Sigmoid colon (tissue), 7 donors: Measurements from ENCODE around the gene IL1RAPL1. TPM values are rescaled to one million over a fixed set of nuclear protein-coding genes. Genes with fewer than 3 reads are reported as not detected.

Experiments used
- DNase-seq: peaks from one replicate; pipeline ENCODE4 v3.0.0-alpha.2; 2019
- H3K27ac ChIP-seq, 4 donors: fragments of 200-600 bp; sonication (generic); one replicate each; pipeline ENCODE4 v1.5.1; 2016 to 2019; ENCODE audit warnings: mild to moderate bottlenecking in 1 of 4
- H3K27me3 ChIP-seq, 3 donors: fragments of 200-600 bp; sonication (generic); one replicate each; pipeline ENCODE4 v1.5.1; 2019; ENCODE audit warnings: mild to moderate bottlenecking in 1 of 3
- H3K36me3 ChIP-seq, 4 donors: fragments of 200-600 bp; sonication (generic); one replicate each; pipeline ENCODE4 v1.5.1; 2016 to 2019
- H3K4me1 ChIP-seq, 4 donors: fragments of 200-600 bp; sonication (generic); one replicate each; pipeline ENCODE4 v1.5.1; 2017 to 2019
- H3K4me3 ChIP-seq, 4 donors: fragments of 200-600 bp; sonication (generic); one replicate each; pipeline ENCODE4 v1.5.1; 2017 to 2019; ENCODE audit warnings: mild to moderate bottlenecking in 2 of 4, moderate library complexity in 1 of 4
- H3K9me3 ChIP-seq, 4 donors: fragments of 200-600 bp in 3 of 4; sonication (generic) in 3 of 4; one replicate each; pipeline versions ENCODE4 v1.5.1 to v1.6.1; 2013 to 2019
- EP300 ChIP-seq, 4 donors: sonication (generic); formaldehyde crosslinking; IDR thresholded peaks; one replicate each; pipeline ENCODE4 v1.6.1; 2017; ENCODE audit warnings: antibody characterized with exemption in 4 of 4
- POLR2A ChIP-seq, 2 donors: fragments of 450-650 bp; IDR thresholded peaks; one replicate each; pipeline ENCODE4 v1.6.1; 2016; ENCODE audit warnings: antibody characterized with exemption in 2 of 2, mild to moderate bottlenecking in 2 of 2, moderate library complexity in 2 of 2
- POLR2AphosphoS5 ChIP-seq, 4 donors: sonication (generic); formaldehyde crosslinking; IDR thresholded peaks; one replicate each; pipeline ENCODE4 v1.6.1; 2017; ENCODE audit warnings: antibody characterized with exemption in 4 of 4
- WGBS, 2 donors: extraction: QIAGEN DNeasy Blood & Tissue Kit; methylation state at CpG; one replicate each; pipeline ENCODE4 v1.1.7; 2013; 5-methylcytosine and 5-hydroxymethylcytosine counted together
- intact Hi-C: fragments of 100-400 bp; cut with DNase I; formaldehyde crosslinking; loops from one replicate; pipeline ENCODE4 v1.15.1; 2023
- polyA plus RNA-seq, 3 donors: library from polyadenylated mRNA; stranded (reverse); fragments of 200-250 nt; gene quantifications; one replicate each; pipeline ENCODE4 v1.2.3, GENCODE V29; 2013
- total RNA-seq, 4 donors: library from RNA; depleted of rRNA; stranded (reverse); fragments of >200 nt; gene quantifications; one replicate each; pipeline ENCODE4 v1.1.0, GENCODE V29; 2016
- TF ChIP-seq, protein P1 (sequence below), 4 experiments: fragments of 450-650 bp in 3 of 4; fragments of 200-600 bp in 1 of 4; IDR thresholded peaks; one replicate each; pipeline ENCODE4 v1.5.1; 2016 to 2019; ENCODE audit warnings: antibody characterized with exemption in 4 of 4, mild to moderate bottlenecking in 3 of 4, moderate library complexity in 2 of 4
- donor health status: healthy with polysubstance abuse.
- donor health status: Bipolar disorder and iron deficiency.
- donor health status: healthy.

IL1RAPL1 gene
- total and polyA plus RNA-seq, 7 donors: 0.07 to 2.5 (median 1.2) TPM; not detected in 2

- H3K9me3 ChIP-seq: no peaks in the 10 kb centered on the region
- intact Hi-C loops: no loop called here
- no peak overlapping the region for H3K4me3 ChIP-seq
- TF ChIP-seq, protein P1, sequence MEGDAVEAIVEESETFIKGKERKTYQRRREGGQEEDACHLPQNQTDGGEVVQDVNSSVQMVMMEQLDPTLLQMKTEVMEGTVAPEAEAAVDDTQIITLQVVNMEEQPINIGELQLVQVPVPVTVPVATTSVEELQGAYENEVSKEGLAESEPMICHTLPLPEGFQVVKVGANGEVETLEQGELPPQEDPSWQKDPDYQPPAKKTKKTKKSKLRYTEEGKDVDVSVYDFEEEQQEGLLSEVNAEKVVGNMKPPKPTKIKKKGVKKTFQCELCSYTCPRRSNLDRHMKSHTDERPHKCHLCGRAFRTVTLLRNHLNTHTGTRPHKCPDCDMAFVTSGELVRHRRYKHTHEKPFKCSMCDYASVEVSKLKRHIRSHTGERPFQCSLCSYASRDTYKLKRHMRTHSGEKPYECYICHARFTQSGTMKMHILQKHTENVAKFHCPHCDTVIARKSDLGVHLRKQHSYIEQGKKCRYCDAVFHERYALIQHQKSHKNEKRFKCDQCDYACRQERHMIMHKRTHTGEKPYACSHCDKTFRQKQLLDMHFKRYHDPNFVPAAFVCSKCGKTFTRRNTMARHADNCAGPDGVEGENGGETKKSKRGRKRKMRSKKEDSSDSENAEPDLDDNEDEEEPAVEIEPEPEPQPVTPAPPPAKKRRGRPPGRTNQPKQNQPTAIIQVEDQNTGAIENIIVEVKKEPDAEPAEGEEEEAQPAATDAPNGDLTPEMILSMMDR (IDR thresholded peaks at IDR 0.05): no peak
- TF ChIP-seq POLR2A (IDR thresholded peaks at IDR 0.05): no peak
- no peak for TF ChIP-seq POLR2AphosphoS5 (IDR thresholded peaks at IDR 0.05)
- TF ChIP-seq EP300 (IDR thresholded peaks at IDR 0.05): no peak
- no peak for DNase-seq
- WGBS, 2 donors: 90 to 93% methylated on average over 13 of the region's 13 CpGs
- no peaks in the 10 kb centered on the region for H3K4me1 ChIP-seq
- H3K36me3 ChIP-seq: no peaks in the 10 kb centered on the region
- H3K27me3 ChIP-seq: no peaks in the 10 kb centered on the region
- H3K27ac ChIP-seq: no peak overlapping the region
Observed at GRCh38 chrX:28668303-28668702, 81.1 kb downstream of the IL1RAPL1 start.

DNA sequence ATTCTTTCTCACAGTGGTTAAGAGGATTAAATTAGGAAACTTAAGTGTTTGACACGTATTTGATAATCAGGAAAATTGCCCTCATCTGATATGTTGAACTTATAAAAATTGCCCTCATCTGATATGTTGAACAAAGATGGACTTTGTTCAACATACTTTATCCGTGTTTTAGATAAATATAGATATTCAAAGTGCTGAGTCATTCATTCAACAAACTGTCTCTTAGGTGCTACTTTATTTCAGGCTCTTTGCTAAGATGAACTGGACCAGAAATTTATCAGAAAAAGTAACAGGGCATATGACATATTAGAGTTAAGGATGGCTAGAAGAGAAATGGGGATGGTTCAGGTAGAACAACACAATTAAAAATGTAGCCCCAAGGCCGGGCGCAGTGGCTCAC, 81.7 kb downstream of the IL1RAPL1 start:
- TF ChIP-seq POLR2AphosphoS5 (IDR thresholded peaks at IDR 0.05) (no peak), EP300 (IDR thresholded peaks at IDR 0.05) (no peak), POLR2A (IDR thresholded peaks at IDR 0.05) (no peak)
- TF ChIP-seq, protein P1 (IDR thresholded peaks at IDR 0.05): no peak
- Histone ChIP-seq H3K4me3 (no peak overlapping the region), H3K4me1 (no peaks in the 10 kb centered on the region)

DNA sequence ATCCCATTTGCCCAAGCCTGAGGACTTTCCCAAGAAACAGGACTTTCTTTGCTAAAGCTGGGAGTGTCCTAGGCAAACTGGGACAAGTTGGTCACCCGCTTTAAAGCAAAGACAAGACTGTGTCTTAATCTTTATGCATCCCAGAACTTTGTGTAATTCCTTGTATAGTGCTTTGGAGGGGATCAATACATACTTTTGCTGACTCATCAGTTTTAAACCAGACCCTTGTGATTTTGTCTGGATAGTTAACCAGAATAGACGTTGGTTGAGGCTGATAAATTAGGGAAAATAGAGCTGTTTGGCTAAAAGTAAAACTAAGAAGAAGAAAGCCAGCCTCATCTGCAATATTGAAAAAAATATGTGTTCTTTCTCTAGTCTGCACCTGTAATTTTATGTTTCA, 82.8 kb downstream of the IL1RAPL1 start:
- Histone ChIP-seq H3K9me3 (no peaks in the 10 kb centered on the region), H3K27ac (no peak overlapping the region), H3K4me3 (no peak overlapping the region), H3K27me3 (no peaks in the 10 kb centered on the region), H3K36me3 (no peaks in the 10 kb centered on the region), H3K4me1 (no peaks in the 10 kb centered on the region)
- intact Hi-C loops: no loop called here
- TF ChIP-seq POLR2A (IDR thresholded peaks at IDR 0.05) (no peak), POLR2AphosphoS5 (IDR thresholded peaks at IDR 0.05) (no peak), EP300 (IDR thresholded peaks at IDR 0.05) (no peak)
- TF ChIP-seq, protein P1 (IDR thresholded peaks at IDR 0.05): no peak
- WGBS, 2 donors: 70 to 80% methylated on average over 2 of the region's 2 CpGs
- DNase-seq: no peak

More for the DNA sequence above, 81.7 kb downstream of the IL1RAPL1 start:
- Histone ChIP-seq H3K27me3 (no peaks in the 10 kb centered on the region), H3K36me3 (no peaks in the 10 kb centered on the region), H3K9me3 (no peaks in the 10 kb centered on the region), H3K27ac (no peak overlapping the region)
- no peak for DNase-seq
- intact Hi-C loops: no loop called here
- WGBS, 2 donors: 56 to 73% methylated on average over 4 of the region's 4 CpGs

DNA sequence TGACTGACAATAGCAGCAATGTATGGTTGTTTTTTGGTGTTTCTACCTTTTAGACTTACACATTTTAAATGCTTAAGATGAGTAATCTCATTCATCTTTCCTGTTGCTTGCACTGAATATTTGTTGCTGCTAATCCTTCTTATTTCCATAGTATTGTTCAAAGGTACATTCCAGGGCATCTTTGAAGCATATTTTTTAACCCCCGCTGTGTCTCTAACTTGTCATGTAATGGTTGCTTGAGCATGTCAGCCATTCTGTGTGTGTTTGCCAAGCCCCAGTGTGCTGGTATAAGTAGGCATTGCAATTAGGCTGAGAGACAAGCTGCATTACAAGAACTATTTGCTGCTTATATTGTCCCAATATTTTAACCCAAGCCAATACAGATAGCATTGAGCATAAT, 87.9 kb downstream of the IL1RAPL1 start:
- no peaks in the 10 kb centered on the region for H3K4me1 ChIP-seq
- no peak overlapping the region for H3K27ac ChIP-seq
- TF ChIP-seq POLR2AphosphoS5 (IDR thresholded peaks at IDR 0.05) (no peak), POLR2A (IDR thresholded peaks at IDR 0.05) (no peak), EP300 (IDR thresholded peaks at IDR 0.05) (no peak)
- TF ChIP-seq, protein P1 (IDR thresholded peaks at IDR 0.05): no peak
- no peak overlapping the region for H3K4me3 ChIP-seq
- no peaks in the 10 kb centered on the region for H3K36me3 ChIP-seq
- H3K9me3 ChIP-seq: no peaks in the 10 kb centered on the region
- no peaks in the 10 kb centered on the region for H3K27me3 ChIP-seq
- intact Hi-C loops: no loop called here
- WGBS, 2 donors: 0 to 5% methylated on average over 1 of the region's 1 CpG
- DNase-seq: no peak

- Histone ChIP-seq H3K9me3 (no peaks in the 10 kb centered on the region), H3K4me3 (no peak overlapping the region), H3K36me3 (no peaks in the 10 kb centered on the region), H3K4me1 (no peaks in the 10 kb centered on the region), H3K27me3 (no peaks in the 10 kb centered on the region), H3K27ac (no peak overlapping the region)
- no peak for TF ChIP-seq POLR2AphosphoS5 (IDR thresholded peaks at IDR 0.05)
- TF ChIP-seq EP300 (IDR thresholded peaks at IDR 0.05): no peak
- TF ChIP-seq POLR2A (IDR thresholded peaks at IDR 0.05): no peak
- TF ChIP-seq, protein P1 (IDR thresholded peaks at IDR 0.05): no peak
- intact Hi-C loops: no loop called here
- WGBS, 2 donors: 86 to 87% methylated on average over 1 of the region's 1 CpG
- DNase-seq: no peak
Observed at GRCh38 chrX:28693101-28693500, 105.9 kb downstream of the IL1RAPL1 start.
